HG03439 (cell line): ENCODE data around the gene THAP3.

ENCODE experiments used
- ATAC-seq: cut with Tn5 transposase; IDR thresholded peaks from one replicate; pipeline ENCODE4 v1.9.1; 2021; ENCODE audit warnings: mild to moderate bottlenecking, moderate library complexity; ENCODE audit not compliant: unreplicated experiment

Gene THAP3

DNA sequence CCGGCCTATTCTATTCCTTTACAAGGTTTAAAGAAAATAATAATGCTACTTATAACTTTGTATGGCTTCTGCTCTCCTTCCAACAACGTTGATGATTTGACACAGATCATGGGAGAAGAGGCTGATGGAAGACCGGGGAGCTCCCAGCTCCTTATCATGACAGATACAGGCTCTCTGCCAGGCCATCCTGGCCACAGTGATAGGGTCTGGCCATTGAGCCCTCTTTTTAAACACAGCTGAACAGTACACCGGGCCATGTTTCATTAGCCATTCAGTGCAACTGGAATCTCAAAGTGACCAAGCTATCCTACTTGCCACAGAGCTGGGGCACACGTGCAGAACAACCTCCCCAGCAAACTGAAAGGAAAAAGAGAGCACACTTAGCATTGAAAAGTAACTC lies 42.0 kb downstream of the THAP3 start:
- ATAC-seq = no peak

DNA sequence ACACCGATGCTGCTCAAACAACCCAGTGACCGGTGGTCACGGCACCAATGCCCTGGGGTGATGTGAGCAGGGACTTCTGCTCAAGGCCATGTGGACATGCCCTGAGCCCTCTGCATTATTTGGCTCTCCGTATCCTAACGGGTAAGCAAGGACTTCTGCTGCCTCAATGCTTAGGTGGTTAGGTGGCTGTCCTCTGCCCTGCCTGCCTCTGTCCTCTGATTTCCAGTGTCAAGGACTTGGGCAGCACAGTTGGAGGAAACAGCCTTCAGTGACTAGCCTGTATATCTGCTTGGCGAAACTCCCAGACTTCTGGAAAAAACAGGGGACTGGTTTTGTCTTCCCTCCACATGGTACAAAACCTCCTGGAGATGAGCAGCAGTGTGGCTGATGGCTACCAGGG lies 42.5 kb downstream of the THAP3 start:
- ATAC-seq = no peak

DNA sequence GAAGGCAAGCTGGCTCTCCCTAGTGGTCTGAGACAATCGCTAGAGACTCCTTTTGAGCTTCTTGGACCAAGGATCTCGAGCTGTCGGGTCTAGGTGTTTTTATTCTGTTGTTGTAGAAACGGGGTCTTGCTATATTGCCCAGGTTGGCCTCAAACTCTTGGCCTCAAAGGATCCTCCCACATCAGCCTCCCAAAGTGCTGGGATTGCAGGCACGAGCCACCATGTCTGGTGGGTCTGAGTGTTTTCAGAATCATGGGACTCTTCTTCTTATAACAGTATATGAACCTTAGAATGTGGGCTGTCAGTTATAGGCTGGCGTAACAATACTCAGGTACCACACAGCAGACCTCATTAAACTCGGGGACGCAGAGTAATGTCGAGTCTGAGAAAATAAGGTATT lies 43.8 kb downstream of the THAP3 start:
- no peak for ATAC-seq

DNA sequence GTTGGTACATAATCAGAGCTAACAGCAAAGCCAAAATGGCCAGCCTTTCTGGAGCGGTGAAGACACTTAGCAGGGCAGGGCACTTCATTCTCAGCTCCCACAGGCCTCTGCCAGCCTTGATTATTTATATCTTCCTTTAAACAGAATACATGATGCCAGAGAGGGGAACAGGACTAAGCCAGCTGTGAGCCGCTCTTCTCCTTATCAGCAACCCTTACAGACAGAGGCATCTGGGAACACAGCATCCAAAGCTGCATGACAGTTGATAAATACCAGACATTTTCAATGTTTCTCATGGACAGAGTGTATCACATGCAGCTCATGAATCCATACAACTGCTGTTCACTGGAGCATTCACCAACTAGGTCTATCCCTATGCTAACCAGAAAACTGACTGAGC lies 47.9 kb downstream of the THAP3 start:
- no peak for ATAC-seq

DNA sequence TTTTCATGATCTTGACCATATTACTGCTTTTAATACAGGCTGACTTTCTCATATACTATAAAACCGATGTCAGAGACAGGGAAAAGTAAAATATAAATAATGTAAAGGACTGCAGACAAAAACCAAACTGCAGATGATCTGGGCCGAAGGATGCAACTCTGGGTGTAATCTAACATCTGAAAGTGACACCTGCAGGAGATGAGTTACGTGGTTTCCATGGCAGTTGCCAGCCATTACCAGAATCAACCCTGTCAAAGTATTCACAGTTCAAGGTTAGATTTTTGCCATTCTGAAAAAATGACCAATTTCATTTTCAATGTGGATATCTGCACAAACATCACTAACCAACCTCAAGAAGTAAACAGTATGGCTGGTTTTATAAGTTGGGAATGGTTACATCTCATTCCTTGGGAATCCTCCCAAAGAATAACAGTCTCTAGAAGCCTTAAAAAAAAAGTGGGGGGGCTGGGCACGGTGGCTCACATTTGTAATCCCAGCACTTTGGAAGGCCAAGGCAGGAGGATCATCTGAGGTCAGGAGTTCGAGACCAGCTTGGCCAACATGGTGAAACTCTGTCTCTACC lies 49.2 kb downstream of the THAP3 start:
- ATAC-seq = no peak

DNA sequence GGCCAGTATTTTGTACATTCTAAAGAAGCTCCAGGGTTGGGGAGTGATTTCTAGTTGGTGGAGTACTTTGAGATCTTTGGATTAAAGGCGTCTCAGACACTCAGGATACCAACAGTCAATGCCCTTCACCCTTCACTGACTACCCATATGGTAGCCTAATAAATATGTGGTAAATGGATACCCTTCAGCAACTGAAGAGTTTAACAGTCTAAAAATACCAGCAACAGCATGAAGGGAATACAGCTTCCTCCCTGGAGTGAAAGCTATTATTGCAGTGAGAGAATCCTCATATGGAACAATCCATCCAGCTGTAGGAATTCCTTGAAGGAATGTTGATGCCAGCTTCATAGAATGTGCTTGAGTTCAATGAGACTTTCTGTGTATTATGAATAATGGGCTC lies 50.1 kb downstream of the THAP3 start:
- ATAC-seq = no peak

DNA sequence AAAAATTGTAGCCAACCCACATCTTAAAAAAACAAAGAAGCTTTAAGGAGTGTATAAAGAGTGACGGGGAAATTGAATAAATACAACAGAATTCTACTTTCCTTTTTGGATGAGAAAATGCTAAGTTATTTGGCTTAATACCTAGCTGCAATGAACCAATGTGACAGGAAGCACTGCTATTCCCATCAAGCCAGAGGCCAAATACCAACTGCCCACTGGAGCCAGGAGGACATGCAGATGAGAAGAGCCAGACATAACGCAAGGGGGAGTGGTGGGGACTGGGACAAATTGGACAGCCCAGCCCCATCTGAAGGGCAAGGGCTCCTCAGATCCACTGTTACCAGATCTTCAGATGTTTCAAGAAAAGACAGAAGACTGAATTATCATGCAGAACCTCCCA lies 51.3 kb downstream of the THAP3 start:
- no peak for ATAC-seq
